Measurements from ENCODE around the gene PIM1. TPM values are rescaled to one million over a fixed set of nuclear protein-coding genes. Genes with fewer than 3 reads are reported as not detected.
"Not testable (repeated sequence)": the region's sequence is repeated elsewhere in the genome, so short reads cannot be mapped to it uniquely, and the experiment has no call there.

Gene PIM1
- total RNA-seq, 6 experiments from 2014 or later = 3.6 to 6.3 (median 5.1) TPM

DNA sequence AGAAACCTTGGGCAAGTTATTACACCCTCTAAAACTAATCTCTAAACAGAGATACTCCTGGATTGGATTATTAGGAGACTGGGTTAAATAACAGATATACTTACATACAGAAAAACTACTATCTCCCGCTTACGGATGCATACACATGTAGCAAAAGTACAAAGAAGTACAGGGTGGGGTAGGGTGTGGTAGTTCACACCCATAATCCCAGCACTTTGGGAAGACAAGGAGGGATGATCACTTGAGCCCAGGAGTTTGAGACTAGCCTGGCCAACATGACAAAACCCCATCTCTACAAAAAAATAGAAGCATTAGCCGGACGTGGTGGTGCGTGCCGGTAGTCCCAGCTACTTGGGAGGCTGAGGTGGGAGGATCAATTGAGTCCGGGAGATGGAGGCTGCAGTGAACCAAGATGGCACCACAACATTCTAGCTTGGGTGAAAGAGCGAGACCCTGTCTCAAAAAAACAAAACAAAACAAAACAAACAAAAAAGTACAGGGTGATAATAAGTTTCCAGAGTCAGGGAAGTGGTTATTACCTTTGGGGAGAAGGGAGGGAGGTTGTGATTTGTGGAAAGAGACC, 8.1 kb downstream of the PIM1 start:
- peaks cover 5% of the 10 kb centered on the region for H3K27me3 Mint-ChIP-seq (ENCODE audit: insufficient read depth)
- no peak for DNase-seq
- no peaks in the 10 kb centered on the region for H3K4me1 Mint-ChIP-seq (ENCODE audit: low read depth)
- H3K4me3 Mint-ChIP-seq = no peak overlapping the region
- no peak overlapping the region for H3K27ac Mint-ChIP-seq
- peaks cover 11% of the 10 kb centered on the region; the same call in 1 of the 2 replicates for H3K36me3 Mint-ChIP-seq (ENCODE audit: low read depth)
- TF ChIP-seq, protein P1, sequence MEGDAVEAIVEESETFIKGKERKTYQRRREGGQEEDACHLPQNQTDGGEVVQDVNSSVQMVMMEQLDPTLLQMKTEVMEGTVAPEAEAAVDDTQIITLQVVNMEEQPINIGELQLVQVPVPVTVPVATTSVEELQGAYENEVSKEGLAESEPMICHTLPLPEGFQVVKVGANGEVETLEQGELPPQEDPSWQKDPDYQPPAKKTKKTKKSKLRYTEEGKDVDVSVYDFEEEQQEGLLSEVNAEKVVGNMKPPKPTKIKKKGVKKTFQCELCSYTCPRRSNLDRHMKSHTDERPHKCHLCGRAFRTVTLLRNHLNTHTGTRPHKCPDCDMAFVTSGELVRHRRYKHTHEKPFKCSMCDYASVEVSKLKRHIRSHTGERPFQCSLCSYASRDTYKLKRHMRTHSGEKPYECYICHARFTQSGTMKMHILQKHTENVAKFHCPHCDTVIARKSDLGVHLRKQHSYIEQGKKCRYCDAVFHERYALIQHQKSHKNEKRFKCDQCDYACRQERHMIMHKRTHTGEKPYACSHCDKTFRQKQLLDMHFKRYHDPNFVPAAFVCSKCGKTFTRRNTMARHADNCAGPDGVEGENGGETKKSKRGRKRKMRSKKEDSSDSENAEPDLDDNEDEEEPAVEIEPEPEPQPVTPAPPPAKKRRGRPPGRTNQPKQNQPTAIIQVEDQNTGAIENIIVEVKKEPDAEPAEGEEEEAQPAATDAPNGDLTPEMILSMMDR (IDR thresholded peaks at IDR 0.05) = no peak
- no peaks in the 10 kb centered on the region for H3K9me3 Mint-ChIP-seq

- DNase-seq = no peak
- no peaks in the 10 kb centered on the region for H3K4me1 Mint-ChIP-seq (ENCODE audit: low read depth)
- no peak overlapping the region for H3K27ac Mint-ChIP-seq
- H3K4me3 Mint-ChIP-seq = no peak overlapping the region
- H3K9me3 Mint-ChIP-seq = no peaks in the 10 kb centered on the region
- TF ChIP-seq, protein P1 (IDR thresholded peaks at IDR 0.05) = no peak
- H3K27me3 Mint-ChIP-seq (ENCODE audit: insufficient read depth) = peaks cover 5% of the 10 kb centered on the region
- H3K36me3 Mint-ChIP-seq (ENCODE audit: low read depth) = no peaks in the 10 kb centered on the region
These were observed 10.1 kb downstream of the PIM1 start for GRCh38 chr6:37180075-37180474.

DNA sequence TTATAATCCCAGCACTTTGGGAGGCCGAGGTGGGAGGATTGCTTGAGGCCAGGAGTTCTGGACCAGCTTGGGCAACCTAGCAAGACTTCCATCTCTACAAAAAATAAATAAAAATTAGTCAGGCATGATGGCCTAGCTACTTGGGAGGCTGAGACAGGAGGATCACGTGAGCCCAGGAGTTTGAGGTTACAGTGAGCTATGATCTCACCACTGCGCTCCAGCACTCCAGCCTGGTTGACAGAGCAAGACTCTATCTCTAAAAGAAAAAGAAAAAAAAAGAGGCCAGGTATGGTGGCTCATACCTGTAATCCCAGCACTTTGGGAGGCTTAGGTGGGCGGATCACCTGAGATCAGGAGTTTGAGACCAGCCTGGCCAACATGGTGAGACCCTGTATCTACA, 10.7 kb downstream of the PIM1 start:
- not testable (repeated sequence) for H3K9me3 Mint-ChIP-seq; DNase-seq; H3K36me3 Mint-ChIP-seq (ENCODE audit: low read depth); H3K27me3 Mint-ChIP-seq (ENCODE audit: insufficient read depth); H3K4me1 Mint-ChIP-seq (ENCODE audit: low read depth); H3K27ac Mint-ChIP-seq; H3K4me3 Mint-ChIP-seq

DNA sequence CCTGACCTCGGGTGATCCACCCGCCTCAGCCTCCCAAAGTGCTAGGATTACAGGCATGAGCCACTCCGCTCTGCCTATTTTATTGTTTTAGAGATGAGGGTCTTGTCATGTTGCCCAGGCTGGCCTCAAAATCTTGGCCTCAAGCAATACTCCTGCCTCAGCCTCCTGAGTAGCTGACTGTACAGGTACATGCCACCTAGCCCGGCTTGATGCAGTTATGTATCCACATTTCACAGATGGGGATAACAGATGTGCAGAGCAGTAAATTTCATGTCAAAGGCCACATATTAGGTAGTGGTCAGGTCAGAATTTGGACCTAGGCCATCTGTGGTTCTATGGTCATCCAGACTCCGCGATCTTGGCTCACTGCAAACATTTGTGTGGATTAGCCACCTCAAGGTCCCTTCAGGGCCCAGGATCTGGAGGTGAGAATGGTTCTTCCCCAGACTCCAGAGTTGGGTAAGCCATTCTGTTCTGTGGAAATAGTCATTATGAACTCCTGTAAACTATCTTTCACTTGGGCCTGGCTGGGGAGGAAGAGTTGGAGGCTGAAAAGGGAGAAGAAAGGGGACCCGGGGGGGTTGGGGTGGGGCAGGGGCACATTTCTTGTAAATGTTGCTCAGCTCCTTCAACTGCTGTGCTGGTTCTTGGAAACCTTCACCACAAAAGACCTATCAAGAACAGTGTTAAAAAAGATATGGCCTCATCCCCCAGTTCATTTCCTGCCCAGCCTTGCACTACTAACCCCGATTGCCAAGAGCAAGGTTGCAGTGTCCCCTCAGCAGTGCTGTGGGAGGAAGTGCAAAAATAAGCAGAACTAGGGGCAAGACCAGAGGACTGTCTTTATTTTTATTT, 13.0 kb downstream of the PIM1 start:
- no peaks in the 10 kb centered on the region for H3K9me3 Mint-ChIP-seq
- no peak for DNase-seq
- peaks cover 5% of the 10 kb centered on the region for H3K27me3 Mint-ChIP-seq (ENCODE audit: insufficient read depth)
- TF ChIP-seq, protein P1 (IDR thresholded peaks at IDR 0.05) = no peak
- H3K4me3 Mint-ChIP-seq = no peak overlapping the region
- no peaks in the 10 kb centered on the region for H3K36me3 Mint-ChIP-seq (ENCODE audit: low read depth)
- no peaks in the 10 kb centered on the region for H3K4me1 Mint-ChIP-seq (ENCODE audit: low read depth)
- H3K27ac Mint-ChIP-seq = no peak overlapping the region

DNA sequence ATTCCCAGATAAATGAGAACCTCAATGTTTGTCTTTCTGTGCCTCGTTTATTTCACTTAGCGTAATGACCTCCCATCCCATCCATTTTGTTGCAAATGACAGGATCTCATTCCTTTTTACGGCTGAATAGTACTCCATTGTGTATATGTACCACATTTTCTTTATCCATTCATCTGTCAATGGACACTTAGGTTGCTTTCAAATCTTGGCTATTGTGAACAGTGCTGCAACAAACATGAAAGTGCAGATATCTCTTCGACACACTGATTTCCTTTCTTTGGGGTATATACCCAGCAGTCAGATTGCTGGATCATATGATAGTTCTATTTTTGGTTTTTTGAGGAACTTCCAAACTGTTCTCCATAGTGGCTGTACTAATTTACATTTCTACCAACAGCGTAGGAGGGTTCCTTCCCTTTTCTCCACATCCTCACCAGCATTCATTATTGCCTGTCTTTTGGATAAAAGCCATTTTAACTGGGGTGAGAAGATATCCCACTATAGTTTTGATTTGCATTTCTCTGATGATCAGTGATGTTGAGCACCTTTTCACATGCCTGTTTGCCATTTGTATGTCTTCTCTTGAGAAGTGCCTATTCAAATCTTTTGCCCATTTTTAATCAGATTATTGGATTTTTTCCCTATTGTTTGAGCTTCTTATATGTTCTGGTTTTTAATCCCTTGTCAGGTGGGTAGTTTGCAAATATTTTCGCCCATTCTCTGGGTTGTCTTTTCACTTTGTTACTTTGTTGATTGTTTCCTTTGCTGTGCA, 16.2 kb downstream of the PIM1 start:
- not testable (repeated sequence) for H3K27me3 Mint-ChIP-seq (ENCODE audit: insufficient read depth); H3K27ac Mint-ChIP-seq

DNA sequence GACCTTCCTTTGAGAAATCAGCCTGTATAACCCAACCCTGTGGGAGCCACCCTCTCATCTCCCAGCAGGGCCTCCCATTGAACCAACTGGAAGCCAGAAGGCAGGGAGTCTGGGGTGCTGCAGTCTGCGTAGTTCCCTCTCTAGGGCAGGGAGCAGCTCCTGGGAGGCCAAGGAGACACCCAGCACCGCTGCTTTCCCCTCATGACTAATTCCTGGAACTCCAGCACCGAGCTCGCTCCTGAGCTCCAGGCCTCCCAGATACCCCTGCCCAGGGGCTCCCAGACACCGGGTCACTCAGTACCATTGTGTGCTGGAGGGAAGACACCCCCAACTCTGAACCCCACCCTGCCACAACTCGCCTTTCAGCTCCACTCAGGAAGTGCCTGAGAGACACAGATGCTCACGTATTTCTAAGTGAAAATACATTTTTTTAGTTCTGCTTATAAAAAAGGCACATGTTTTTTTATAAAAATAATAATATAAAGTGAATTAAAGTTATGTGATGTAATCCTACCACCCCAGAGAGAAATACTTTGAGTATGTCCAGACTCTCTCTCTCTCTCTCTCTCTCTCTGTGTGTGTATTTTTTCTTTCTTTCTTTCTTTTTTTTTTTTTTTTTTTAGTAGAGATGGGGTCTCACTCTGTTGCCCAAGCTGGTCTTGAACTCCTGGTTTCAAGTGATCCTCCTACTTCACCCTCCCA, 17.5 kb downstream of the PIM1 start:
- no peak overlapping the region for H3K27ac Mint-ChIP-seq
- DNase-seq = no peak
- 0 out of 2 replicates have a peak, but pooled peaks cover 4% of the 10 kb centered on the region for H3K9me3 Mint-ChIP-seq
- no peak overlapping the region for H3K4me3 Mint-ChIP-seq
- H3K27me3 Mint-ChIP-seq (ENCODE audit: insufficient read depth) = peaks cover 3% of the 10 kb centered on the region
- no peaks in the 10 kb centered on the region for H3K36me3 Mint-ChIP-seq (ENCODE audit: low read depth)
- H3K4me1 Mint-ChIP-seq (ENCODE audit: low read depth) = peaks cover 19% of the 10 kb centered on the region
- TF ChIP-seq, protein P1 (IDR thresholded peaks at IDR 0.05) = no peak

More for the DNA sequence above, 16.2 kb downstream of the PIM1 start:
- H3K36me3 Mint-ChIP-seq (ENCODE audit: low read depth); H3K4me3 Mint-ChIP-seq; H3K9me3 Mint-ChIP-seq; DNase-seq: not testable (repeated sequence)
- H3K4me1 Mint-ChIP-seq (ENCODE audit: low read depth) = peaks cover 14% of the 10 kb centered on the region
